GM18951 (cell line): ENCODE data around the gene OPN5.
"Not testable (repeated sequence)": the region's sequence is repeated elsewhere in the genome, so short reads cannot be mapped to it uniquely, and the experiment has no call there.

ENCODE experiments used
- POLR2A ChIP-seq: IDR thresholded peaks from 4 replicates; pipeline ENCODE4 v1.6.1; 2011; ENCODE audit warnings: mild to moderate bottlenecking; ENCODE audit not compliant: insufficient read length, insufficient read depth; ENCODE audit errors: extremely low read depth
- in situ Hi-C: fragments of 300-500 bp; cut with MboI; formaldehyde crosslinking; loops from one replicate; pipeline ENCODE4 v1.12.0; 2022; ENCODE audit warnings: low sequenced_read_pairs, mixed read lengths, inconsistent platforms; ENCODE audit not compliant: unreplicated experiment

The OPN5 gene, protein sequence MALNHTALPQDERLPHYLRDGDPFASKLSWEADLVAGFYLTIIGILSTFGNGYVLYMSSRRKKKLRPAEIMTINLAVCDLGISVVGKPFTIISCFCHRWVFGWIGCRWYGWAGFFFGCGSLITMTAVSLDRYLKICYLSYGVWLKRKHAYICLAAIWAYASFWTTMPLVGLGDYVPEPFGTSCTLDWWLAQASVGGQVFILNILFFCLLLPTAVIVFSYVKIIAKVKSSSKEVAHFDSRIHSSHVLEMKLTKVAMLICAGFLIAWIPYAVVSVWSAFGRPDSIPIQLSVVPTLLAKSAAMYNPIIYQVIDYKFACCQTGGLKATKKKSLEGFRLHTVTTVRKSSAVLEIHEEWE

DNA sequence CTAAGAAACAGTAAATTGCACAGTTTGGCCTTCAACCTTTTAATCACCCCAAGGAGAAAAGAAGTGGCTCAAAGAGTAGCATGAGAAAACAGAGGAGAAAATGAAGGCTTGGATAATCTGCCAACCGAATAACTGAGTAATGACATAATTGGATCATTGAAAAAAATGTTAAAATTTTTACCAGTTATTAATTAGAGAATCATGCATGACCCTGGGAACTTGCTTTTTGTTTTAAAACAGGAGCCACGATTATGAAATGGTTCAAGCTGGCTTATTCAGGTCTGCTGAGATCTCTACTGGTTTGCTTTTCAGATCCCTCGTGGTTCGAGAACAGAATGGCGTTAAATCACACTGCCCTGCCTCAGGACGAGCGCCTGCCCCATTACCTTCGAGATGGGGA lies at the start of gene OPN5:
OPN5 (plus strand) TSS at position 301 of the 400 bp plus-strand sequence; CDS start at position 336, 35 bp downstream.
- in situ Hi-C loops, result loop anchor here (25.0 kb wide), 1 partner anchor 1631 kb away; no protein-coding TSS in a partner anchor

DNA sequence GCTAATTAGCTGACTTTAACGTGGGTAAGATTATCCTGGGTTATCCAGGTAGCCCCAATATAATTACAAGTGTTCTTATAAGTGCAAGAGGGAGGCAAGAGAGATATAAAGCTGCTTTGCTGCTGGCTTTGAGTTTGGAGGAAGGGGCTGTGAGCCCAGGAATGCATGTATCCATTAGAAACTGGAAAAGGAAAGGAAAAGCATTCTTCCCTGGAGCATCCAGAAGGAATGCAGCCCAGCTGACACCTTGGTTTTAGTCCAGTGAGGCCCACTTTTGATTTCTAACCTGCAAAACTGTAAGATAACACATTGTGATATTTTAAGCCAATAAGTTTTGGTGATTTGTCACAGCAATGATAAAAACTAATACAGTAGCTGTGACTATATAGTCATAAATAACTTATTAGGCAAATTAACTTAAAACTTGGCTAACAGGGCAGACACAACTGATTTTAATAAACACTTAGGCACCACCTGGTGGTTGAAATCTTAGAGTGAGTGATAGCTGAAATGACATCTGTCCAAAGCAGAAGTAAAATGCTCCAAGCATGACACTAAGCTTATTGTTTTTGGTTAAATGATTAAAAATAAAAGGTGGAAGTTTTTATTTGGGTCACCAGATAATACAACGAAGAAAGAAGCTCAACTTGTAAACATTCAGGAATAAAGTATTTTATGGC lies 47.8 kb upstream of the OPN5 start:
- in situ Hi-C loops, result no loop called here

More for the DNA sequence above, at the start of gene OPN5:
- TF ChIP-seq POLR2A, result no peak

DNA sequence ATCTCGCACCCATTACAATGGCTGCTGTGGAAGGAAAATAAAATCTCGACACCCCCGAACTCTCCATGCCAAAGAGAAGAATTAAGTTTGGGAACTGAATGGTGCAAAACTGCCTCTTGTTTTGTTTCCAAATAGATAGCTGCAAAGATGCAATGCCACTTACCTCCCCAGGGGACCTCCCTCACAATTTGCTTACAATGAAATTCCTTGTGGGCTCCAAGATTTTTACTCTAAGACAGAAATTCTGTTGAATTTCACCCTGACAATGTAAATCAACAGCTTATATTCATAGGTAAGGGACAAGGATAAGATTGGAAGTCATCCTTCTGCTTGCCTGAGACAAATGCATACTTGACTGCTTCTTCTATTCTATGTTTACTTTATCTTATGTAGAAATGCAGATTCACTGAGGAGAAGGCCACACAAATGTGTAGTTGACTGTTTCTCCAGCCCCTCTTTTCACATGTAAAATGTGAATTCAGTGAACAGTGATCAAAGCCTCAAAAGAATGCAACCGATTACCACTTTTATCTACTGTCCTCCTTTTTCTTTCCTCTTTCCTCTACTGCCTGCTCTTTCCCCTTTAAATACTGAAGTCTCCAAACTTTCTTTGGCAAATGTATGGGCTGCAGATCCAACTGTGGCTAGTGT lies 46.9 kb upstream of the OPN5 start:
- no peak for TF ChIP-seq POLR2A
- in situ Hi-C loops, result no loop called here

More for the DNA sequence above, 47.8 kb upstream of the OPN5 start:
- no peak for TF ChIP-seq POLR2A

DNA sequence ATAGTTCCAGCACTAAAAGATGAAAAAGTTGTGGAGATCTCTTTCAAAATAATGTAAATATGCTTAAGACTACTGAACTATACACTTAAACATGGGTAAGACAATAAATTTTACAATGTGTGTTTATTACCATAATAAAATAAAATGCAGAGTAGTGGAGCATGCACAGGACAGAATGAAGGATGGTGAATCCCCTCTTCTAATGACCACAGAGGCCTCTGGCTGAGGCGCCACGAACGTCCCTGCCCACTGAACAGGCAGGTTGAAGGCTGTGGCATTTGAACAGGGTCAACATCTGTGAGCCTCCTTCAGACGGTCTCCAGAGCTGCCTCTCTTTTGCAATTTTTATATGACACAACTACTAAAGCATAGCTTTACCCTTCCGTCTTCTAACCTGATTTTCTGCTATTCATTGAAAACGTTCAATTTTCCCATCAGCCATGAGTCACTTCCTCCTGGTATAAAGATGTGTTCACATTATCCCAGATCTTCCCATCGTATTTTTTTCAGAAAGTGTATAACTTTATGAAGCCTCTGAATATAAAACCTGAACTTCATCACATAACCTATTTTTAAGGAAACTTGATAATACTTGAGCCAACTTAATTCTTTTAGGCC lies 45.6 kb upstream of the OPN5 start:
- TF ChIP-seq POLR2A, result no peak
- in situ Hi-C loops, result no loop called here

GRCh38 chr6:47737406-47737805 lies 44.4 kb upstream of the OPN5 start:
- in situ Hi-C loops, result no loop called here
- no peak for TF ChIP-seq POLR2A

GRCh38 chr6:47740714-47741113 lies 41.1 kb upstream of the OPN5 start:
- in situ Hi-C loops, result no loop called here
- no peak for TF ChIP-seq POLR2A

GRCh38 chr6:47741807-47742206 lies 40.0 kb upstream of the OPN5 start:
- in situ Hi-C loops, result no loop called here
- TF ChIP-seq POLR2A, result no peak

GRCh38 chr6:47743744-47744143 lies 38.1 kb upstream of the OPN5 start:
- no peak for TF ChIP-seq POLR2A
- in situ Hi-C loops, result no loop called here

DNA sequence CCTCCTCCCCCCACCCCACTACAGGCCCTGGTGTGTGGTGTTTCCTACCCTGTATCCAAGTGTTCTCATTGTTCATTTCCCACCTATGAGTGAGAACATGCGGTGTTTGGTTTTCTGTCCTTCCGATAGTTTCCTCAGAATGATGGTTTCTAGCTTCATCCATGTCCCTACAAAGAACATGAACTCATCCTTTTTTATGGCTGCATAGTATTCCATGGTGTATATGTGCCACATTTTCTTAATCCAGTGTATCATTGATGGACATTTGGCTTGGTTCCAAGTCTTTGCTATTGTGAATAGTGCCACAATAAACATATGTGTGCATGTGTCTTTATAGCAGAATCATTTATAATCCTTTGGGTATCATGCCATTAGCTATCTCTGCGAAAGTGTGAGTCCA lies 36.6 kb upstream of the OPN5 start:
- in situ Hi-C loops, result not testable (repeated sequence)

GRCh38 chr6:47749757-47750156 lies 32.1 kb upstream of the OPN5 start:
- TF ChIP-seq POLR2A, result no peak
- in situ Hi-C loops, result no loop called here

DNA sequence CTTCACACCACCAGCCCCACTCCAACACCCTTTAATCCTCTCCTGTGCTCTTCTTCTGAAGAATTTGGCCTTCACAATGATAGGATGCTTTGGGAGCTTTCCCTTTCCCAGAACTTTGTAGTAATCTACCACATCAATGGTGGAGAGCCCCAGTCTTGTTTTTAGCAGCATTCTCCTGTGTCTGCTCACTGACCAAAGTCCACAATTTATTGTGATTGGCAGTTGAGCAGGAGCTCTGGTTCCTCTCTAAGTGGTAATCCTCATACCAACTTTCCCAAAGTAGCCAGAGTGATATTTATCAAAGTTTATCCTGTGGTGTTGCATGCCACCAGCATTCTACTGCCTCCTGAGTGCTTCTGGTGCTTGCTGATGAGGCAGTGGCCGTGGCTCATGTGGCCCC lies 29.0 kb upstream of the OPN5 start:
- TF ChIP-seq POLR2A, result no peak
- in situ Hi-C loops, result no loop called here

GRCh38 chr6:47759364-47759763 lies 22.5 kb upstream of the OPN5 start:
- no peak for TF ChIP-seq POLR2A
- in situ Hi-C loops, result no loop called here

DNA sequence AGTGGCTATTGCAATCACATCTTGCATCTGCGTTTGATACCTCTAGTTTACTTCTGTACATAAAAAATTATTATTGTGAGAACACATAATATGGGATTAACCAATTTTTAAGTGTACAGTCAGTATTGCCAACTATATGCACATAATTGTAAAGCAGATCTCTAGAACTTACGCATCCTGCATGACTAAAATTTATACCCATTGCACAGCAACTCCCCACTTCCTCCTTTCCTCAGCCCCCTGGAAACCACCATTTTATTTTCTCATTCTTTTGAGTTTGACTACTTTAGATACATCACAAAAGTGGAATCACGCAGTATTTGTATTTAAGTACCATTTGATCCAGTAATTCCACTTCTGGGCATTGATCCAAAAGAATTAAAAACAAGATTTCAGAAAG lies 19.3 kb upstream of the OPN5 start:
- TF ChIP-seq POLR2A, result no peak
- in situ Hi-C loops, result no loop called here
